Measurements from ENCODE around the gene TDRD9.
"Not testable (repeated sequence)": the region's sequence is repeated elsewhere in the genome, so short reads cannot be mapped to it uniquely, and the experiment has no call there.

The TDRD9 gene

DNA sequence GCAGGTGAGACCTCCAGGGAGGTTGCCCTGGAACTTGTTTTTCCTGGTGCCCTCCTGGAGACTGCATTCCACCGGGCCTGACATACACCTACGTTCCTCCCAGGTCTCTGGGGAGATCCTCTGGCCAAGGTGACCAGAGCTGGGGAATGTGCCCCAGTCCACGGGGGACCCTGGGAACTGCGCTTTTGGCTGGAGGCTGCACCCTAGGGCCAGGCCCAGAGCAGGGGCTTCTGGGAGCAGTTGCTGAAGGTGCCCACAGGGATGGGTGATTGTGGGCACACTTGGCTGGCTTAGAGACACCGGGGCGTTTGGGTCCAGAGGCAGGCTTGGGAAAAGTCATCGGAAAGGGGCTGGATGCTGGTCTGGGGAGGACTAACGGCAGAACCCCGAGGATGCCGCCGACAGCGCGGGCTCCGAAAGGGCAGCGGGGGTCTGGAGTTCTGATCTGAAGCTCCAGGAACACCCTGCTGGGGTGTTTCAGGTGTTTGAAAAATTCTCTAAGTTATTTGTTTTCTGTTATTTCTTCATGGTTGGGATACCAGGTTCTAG lies 36.5 kb upstream of the TDRD9 start:
- DNase-seq = no peak

DNA sequence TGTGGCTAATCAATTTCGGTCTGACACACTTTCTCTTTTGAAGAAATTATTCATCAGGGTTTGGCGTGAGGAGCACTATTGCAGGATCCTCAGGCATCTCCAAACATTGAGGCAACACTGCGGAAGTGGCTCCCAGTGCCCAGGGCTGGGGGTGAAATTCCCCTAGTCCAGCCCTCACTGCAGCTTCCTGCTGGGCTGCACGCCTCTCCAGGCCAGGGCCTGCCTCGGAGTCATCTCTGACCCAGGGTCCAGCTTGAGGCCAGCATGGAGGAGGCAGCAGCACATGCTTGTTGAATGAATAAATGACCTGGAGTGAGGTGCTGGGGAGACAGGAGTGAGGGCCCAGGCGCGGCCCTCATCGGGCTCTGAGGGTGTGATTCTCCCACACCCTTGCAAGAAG lies 36.0 kb upstream of the TDRD9 start:
- DNase-seq = no peak

- no peak for DNase-seq
Measured at GRCh38 chr14:103894034-103894722, 34.1 kb upstream of the TDRD9 start.

DNA sequence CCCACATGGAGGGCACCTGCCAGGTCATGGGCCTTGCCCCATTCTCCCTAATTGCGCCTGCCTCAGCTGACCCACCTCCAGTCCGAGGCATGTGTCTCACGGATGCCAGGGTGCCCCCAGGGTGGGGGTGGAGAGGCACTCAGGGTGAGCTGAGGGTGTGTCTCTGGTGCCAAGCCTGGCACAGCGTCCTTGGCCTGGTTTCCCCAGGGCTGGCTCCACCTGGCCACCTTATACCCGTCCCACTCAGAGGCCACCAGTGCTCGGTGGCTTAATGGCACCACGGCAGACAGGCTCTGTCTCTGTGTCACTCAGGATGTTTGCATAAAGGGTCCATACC lies 33.6 kb upstream of the TDRD9 start:
- DNase-seq = no peak

DNA sequence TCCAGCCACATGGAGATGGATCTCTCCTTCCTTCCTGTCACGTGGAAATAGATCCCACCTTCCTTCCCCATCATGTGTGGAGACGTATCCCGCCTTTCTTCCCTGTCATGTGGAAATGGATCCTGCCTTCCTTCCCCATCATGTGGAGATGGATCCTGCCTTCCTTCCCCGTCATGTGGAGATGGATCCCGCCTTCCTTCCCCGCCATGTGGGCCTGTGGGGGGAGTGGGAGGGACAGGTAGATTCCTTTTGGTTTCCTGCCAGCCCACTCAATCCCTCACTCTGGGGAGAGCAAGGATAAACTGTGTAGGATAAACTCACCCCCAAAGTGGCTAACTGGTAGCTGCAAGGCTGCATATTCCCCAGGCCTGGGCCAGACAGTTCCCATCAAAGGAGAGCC lies 31.7 kb upstream of the TDRD9 start:
- no peak for DNase-seq

DNA sequence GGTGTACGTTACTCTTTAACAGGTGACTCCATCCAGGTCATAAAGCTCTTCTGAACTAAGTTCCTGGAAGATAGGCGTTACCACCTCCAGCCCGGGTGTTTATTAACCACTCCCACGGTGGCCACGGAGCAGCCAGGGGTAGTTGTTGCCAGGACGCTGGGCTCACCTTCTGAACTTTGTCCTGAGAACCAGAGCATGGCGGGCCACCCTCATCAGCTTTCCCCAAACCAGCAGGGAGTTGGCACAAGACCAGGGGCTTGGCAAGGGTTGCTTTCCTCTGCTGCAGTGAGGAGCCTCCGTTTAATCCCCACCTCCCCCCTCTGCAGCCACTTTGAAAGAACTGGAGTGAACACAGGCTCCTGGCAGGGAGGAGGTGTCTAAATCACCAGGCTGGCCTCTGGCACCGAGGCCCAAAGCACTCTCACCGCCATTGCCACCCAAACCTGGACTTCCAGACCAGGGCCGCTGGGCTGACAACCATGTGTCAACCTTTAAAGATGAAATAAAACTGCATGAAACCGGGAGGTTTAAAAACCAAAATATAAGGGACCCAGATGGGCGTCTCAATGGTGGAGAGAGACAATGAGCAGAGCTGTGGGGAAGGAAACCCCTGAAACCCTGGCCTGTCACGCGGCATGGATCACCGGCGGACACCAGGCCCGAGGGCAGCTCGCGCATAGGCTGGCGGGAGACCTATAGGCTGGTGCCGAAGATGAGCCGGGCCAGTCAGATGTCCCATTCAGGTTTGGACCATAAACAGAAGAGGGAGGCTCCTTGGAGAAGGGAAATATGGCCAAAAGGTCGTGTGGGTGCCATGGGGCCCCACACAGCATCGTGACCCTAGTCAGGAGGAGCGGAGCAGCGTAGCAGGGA lies 30.9 kb upstream of the TDRD9 start:
- DNase-seq = no peak

DNA sequence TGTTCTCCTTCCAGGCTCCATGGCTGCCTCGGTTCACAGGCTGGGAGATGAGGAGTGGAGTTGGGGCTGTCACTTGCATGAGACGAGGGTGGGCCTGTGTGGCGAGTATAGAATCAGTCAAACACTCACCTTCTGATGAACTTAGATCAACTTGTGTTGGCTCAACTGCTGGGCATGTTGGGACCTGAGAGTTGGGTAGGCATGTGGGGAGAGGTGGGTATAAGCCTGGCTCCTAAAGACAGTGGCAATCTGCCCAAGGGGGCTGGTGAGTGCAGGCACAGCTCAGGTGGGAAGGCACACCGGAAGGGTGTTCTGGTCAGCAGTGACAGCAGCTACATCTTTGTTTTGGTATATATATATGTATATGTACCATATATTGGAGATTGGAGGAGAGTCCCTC lies 30.1 kb upstream of the TDRD9 start:
- no peak for DNase-seq

DNA sequence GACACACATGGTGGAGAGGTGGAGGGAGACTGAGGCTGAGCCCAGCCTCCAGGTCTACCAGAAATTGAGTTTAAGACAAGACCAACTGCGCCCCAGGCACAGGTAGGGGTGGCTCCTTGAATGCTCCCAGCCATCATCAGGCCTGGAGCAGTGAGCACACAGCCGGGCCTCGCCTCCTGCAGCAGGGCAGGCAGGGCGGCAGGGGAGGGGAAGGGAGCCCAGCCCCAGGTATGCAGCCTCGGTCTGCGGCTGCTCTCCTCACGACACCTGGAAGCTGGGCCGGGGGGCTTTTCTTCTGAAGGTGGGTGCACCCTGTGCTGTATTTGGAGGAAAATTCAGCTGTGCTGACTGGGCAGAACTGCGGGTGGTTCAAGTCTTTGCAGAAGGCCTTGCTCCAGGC lies 29.5 kb upstream of the TDRD9 start:
- DNase-seq = no peak

GRCh38 chr14:103899316-103899715 lies 28.9 kb upstream of the TDRD9 start:
- DNase-seq = no peak

- no peak for DNase-seq
Measured at GRCh38 chr14:103899833-103900232, 28.4 kb upstream of the TDRD9 start.

- no peak for DNase-seq
Measured at GRCh38 chr14:103904493-103905107, 23.7 kb upstream of the TDRD9 start.

DNA sequence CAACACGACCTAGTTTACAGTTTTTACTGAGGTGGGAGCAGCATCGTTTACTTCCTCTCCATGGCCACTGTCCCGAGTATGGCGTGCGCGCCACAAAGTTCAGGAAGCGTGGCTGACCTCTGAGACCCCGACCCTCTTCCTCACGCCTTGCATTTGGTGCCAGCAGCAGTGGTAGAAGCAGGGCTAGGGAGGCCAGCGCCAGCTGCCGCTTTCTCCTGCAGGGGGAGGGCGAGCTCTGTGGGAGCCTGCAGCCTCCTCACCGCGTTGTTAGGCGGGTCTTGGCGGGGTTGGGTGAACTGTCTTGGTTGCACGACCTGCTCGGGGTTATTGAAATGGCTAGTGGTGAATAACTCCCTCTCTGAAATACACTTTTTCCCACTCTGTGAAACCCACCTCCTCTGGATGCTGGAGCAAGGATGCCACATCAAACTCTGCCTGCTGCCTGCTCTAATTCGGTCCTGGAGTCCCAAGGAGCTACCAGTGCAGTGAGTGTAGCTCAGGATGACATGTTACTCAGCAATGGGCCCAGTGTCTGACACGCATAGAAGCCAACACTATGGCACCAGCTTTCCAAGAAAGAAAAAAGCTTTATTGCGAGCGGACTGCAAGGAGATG lies 22.3 kb upstream of the TDRD9 start:
- DNase-seq = no peak

- DNase-seq = peak in 1 of 4 experiments; percentile 23
Measured at GRCh38 chr14:103908580-103908979, 19.7 kb upstream of the TDRD9 start.

DNA sequence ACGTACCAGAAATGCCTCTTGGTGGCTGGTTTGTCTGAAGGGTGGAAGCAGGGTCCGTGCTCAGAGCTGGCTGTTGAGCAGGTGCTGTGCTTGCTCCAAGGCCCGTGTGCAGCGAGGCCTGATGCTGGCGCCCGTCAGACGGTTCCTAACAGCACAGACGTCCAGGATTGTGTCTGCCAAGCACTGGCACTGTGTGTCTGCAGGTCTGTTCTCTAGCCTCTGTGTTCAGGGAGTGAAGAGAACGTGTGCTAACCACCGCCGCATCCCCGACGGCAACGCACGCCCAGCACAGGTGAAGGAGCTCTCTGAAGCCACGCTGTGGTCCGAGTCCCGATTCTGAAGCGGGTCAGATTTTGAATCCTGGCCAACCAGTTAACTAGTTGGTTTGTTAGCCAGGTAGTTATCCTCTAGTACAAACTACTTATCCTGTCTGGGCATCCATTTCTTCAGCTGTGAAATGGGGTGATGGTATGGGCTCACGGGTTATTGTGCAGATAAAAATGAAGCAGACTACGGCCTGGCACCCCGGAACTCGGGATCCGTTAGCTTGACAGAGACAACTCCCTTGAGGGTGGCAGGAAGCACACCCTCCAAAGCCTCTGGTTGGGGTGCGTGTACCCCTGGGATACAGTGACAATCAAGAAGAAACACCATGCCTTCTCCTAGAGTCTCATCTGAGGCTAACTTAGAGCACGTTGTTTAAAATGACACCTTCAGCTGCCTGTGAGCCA lies 18.6 kb upstream of the TDRD9 start:
- no peak for DNase-seq

DNA sequence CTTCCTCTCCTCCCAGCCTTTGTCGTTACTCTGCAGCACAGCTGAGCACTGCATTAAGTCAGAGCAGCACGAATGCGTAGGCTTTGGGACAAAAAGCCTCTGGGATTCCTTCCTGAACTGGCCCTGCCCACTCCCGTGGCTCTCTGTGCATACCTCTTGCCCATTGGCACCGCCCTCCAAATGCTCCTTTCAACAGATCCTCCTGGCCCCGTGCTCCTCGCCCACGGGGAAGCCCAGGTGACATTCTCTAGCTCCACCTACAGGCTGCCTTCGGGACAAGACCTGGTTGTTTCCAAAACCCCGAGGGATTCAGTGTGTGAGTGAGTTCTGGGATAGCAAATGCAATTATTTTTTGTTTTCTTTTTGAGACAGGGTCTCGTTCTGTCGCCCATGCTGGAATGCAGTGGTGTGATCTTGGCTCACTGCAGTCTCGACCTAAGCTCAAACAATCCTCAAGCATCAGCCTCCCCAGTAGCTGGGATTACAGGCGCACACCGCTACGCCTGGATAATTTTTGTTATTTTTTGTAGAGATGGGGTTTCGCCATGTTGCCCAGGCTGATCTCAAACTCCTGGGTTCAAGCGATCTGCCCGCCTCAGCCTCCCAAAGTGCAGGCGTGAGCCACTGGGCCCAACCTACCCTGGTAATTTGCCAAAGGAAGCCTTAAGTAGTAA lies 17.9 kb upstream of the TDRD9 start:
- DNase-seq = peak; percentile 28 to 41 (median 36)

DNA sequence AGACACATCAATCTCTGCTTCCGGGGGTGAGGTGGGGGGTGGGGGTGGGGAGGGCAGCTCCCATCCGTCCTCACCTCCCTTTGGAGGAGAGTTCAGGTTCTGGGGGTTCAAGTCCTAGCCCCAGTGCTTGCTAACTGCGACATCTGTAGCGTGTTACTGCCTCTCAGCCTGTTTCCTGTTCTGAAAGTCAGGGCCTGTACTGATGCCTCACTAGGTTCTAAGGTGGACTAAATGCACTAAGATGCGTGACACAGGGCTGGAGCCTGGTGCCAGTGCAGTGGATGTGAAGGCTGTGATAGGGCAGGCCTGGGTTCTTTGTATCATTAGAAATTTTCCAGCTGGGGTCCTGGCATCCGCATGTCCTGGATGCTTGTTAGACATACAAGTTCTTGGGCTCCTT lies 17.3 kb upstream of the TDRD9 start:
- no peak for DNase-seq

- DNase-seq = no peak
Measured at GRCh38 chr14:103915616-103916015, 12.6 kb upstream of the TDRD9 start.

DNA sequence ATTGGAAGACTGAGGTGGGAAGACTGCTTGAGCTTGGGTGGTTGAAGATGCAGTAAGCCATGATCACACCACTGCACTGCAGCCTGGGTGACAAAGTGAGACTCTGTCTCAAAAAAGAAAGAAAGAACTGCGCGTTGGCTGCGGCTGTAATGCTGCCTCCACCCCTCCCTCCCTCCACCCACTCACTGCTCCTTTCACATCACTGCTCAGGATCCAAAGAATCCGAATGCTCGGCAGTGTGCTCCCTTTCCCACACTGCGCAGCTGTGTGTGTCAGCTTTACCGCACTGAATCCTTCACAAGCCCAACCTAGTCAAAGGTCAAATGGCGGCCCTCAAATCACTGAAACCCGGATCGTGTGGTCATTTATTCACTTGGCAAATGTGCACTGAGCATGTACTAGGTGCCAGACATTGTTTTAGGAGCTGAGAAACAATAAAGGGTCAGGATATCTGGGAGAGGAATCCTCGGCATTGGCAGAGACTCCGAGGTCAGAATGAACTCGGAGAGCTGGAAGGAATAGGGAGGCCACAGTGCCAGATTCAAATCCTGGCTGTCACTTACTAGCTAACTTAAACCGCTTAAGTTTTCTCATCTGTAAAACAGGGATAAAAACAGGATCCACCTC lies 11.5 kb upstream of the TDRD9 start:
- no peak for DNase-seq

DNA sequence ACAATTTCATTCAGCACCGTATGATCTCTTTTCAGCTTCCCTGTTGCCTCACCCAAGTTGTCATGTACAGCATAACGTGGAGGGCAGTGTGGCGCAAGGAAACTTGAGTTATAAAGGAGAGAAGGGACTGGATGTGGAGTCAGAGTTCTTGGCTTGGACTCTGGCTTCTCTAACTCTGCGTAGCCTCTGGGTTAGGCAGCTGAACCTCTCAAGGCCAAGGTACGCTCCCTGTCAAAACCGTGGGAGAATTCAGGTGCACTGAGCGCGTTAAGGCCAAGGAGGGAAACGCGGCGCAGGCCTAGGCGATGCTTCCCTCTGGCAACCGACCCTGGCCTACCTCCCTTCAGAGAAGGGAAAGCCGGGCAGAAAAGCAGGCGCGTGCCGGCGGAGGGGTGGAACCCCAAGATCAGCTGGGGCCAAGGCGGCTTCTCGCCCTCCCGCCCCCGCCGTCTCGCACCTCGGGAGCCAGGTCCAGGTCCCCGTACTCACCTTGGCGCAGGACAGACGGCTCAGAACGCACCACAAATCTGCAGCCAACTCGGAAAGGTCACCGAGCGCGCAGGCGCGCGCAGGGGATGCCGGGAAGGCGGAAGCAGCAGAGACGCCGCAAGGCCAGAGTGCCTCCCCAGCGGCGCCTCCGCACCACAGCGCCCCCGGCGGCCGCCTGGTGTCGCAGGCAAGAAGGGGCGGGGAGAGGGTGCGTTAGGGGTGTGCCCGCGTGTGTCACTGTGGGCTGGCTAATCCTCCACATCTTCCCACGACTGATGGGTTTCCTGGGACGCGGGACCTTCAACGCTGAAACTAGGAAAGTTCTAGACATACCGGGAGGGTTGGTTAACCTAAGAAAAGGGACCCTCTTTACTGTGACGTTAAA lies 7.0 kb upstream of the TDRD9 start:
- peak; percentile 91 to 97 (median 94) for DNase-seq

DNA sequence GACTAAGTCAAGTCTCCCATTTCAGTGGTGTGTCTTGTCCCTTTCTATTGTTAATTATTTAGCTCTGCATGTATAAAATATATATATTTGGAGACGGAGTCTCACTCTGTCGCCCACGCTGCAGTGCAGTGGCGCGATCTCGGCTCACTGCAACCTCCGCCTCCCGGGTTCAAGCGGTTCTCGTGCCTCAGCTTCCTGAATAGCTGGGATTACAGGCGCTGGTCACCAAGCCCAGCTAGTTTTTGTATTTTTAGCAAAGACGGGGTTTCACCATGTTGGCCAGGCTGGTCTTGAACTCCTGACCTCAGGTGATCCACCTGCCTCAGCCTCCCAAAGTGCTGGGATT lies 6.4 kb upstream of the TDRD9 start:
- DNase-seq = not testable (repeated sequence)

DNA sequence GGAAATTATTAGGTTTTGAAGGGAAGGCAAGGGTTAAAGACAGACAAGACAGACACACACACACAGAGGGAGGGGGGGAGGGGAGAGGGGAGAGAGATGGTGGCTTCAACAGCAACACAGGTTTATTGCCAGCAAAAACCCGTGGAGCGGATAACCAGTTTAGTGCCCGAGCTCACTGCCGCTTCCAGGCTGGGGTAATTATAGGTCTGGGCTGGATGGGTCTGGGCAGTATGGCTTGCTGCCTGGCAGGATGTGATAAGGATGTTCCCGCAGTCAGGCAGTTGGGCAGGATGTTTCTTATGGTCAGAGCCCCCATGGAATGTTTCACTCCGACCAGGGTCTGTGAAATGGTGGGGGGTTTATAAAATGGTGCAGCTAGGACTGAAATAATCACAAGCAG lies 4.4 kb upstream of the TDRD9 start:
- no peak for DNase-seq

All from activated CD4-positive, CD25-positive, alpha-beta regulatory T cell (primary cell).